GM23338 (cell line): ENCODE measurements around the gene ANTXR2. TPM values are rescaled to one million over a fixed set of nuclear protein-coding genes. Genes with fewer than 3 reads are reported as not detected.

Experiments used
- ATAC-seq: fragments of 200-7000 bp; cut with Tn5 transposase; 3 replicates; pipeline ENCODE4 v1.9.1; 2020
- DNase-seq: peaks from one replicate; pipeline ENCODE4 v3.0.0-alpha.2; 2015; ENCODE audit warnings: low spot score
- H2AFZ ChIP-seq: fragments of 200-600 bp; sonication (generic); 2 replicates; pipeline ENCODE4 v1.8.0; 2016; ENCODE audit warnings: antibody characterized with exemption, mild to moderate bottlenecking, moderate library complexity
- H3F3A ChIP-seq: fragments of 200-600 bp; sonication (generic); replicated peaks from 2 replicates; pipeline ENCODE4 v1.8.0; 2017; ENCODE audit warnings: antibody characterized with exemption, mixed run types, low read depth
- H3K27ac ChIP-seq: fragments of 200-600 bp; sonication (generic); 2 replicates; pipeline ENCODE4 v1.6.1; 2016; ENCODE audit warnings: low read depth
- H3K27me3 ChIP-seq: fragments of 200-600 bp; sonication (generic); 2 replicates; pipeline ENCODE4 v1.8.0; 2016; ENCODE audit warnings: mild to moderate bottlenecking, mixed run types, moderate library complexity; ENCODE audit not compliant: insufficient read depth
- H3K36me3 ChIP-seq: fragments of 200-600 bp; sonication (generic); 2 replicates; pipeline ENCODE4 v1.8.0; 2016; ENCODE audit warnings: mild to moderate bottlenecking; ENCODE audit not compliant: insufficient read depth
- H3K4me1 ChIP-seq: fragments of 200-600 bp; sonication (generic); 2 replicates; pipeline ENCODE4 v1.8.0; 2016; ENCODE audit warnings: mild to moderate bottlenecking, moderate library complexity; ENCODE audit not compliant: insufficient read depth
- H3K4me2 ChIP-seq: fragments of 200-600 bp; sonication (generic); 2 replicates; pipeline ENCODE4 v1.7.1; 2017; ENCODE audit warnings: mixed run types
- H3K4me3 ChIP-seq: fragments of 200-600 bp; sonication (generic); 2 replicates; pipeline ENCODE4 v1.6.1; 2016; ENCODE audit warnings: mixed run types
- H3K79me2 ChIP-seq: fragments of 200-600 bp; sonication (generic); replicated peaks from 2 replicates; pipeline ENCODE4 v1.8.0; 2017; ENCODE audit warnings: mild to moderate bottlenecking; ENCODE audit not compliant: insufficient read depth
- H3K9me2 ChIP-seq: fragments of 200-600 bp; sonication (generic); 2 replicates; pipeline ENCODE4 v1.8.0; 2017; ENCODE audit not compliant: insufficient read depth
- H4K20me1 ChIP-seq: fragments of 200-600 bp; sonication (generic); replicated peaks from 2 replicates; pipeline ENCODE4 v1.8.0; 2017; ENCODE audit warnings: mild to moderate bottlenecking; ENCODE audit not compliant: insufficient read depth
- H3K27ac Mint-ChIP-seq: 2 replicates; pipeline ENCODE4 v1.8.0; 2020; ENCODE audit warnings: inconsistent platforms, mild to moderate bottlenecking, moderate library complexity, mixed read lengths
- H3K27me3 Mint-ChIP-seq: 3 replicates; pipeline ENCODE4 v1.8.0; 2022; ENCODE audit warnings: low read depth, mild to moderate bottlenecking, moderate library complexity, mixed read lengths, inconsistent platforms; ENCODE audit not compliant: insufficient read depth, poor library complexity
- H3K36me3 Mint-ChIP-seq: 3 replicates; pipeline ENCODE4 v1.8.0; 2021; ENCODE audit warnings: low read depth, mild to moderate bottlenecking, inconsistent platforms, moderate library complexity, mixed read lengths
- H3K4me1 Mint-ChIP-seq: 3 replicates; pipeline ENCODE4 v1.8.0; 2020; ENCODE audit warnings: mild to moderate bottlenecking, inconsistent platforms, mixed read lengths
- H3K4me3 Mint-ChIP-seq: 3 replicates; pipeline ENCODE4 v1.8.0; 2021; ENCODE audit warnings: moderate library complexity, mild to moderate bottlenecking, inconsistent platforms, mixed read lengths
- H3K9me3 Mint-ChIP-seq: 3 replicates; pipeline ENCODE4 v1.8.0; 2020; ENCODE audit warnings: moderate library complexity, mild to moderate bottlenecking, inconsistent platforms, mixed read lengths
- CREB1 ChIP-seq: fragments of 250-450 bp; sonication (Bioruptor Pico); IDR thresholded peaks from 2 replicates; pipeline ENCODE4 v1.5.0; 2020; ENCODE audit warnings: low read depth, mild to moderate bottlenecking, moderate library complexity
- CTCF ChIP-seq, 2 experiments: fragments of 200-600 bp in 1 of 2; sonication (generic) in 1 of 2; conservative IDR thresholded peaks; 2 replicates each; pipeline versions ENCODE4 v1.5.1 to v1.6.1; 2016 to 2017; ENCODE audit warnings: antibody characterized with exemption in 2 of 2, low read depth in 2 of 2, mild to moderate bottlenecking in 2 of 2, moderate library complexity in 1 of 2
- ETS1 ChIP-seq: IDR thresholded peaks from 2 replicates; pipeline ENCODE4 v1.6.1; 2016; ENCODE audit warnings: antibody characterized with exemption
- EZH2 ChIP-seq: fragments of 200-600 bp; sonication (generic); IDR thresholded peaks from one replicate; pipeline ENCODE4 v1.8.0; 2017; ENCODE audit warnings: antibody characterized with exemption, mild to moderate bottlenecking, low read depth; ENCODE audit not compliant: unreplicated experiment
- JUNB ChIP-seq: IDR thresholded peaks from one replicate; pipeline ENCODE4 v1.6.1; 2016; ENCODE audit warnings: antibody characterized with exemption; ENCODE audit not compliant: unreplicated experiment
- NANOG ChIP-seq: IDR thresholded peaks from 2 replicates; pipeline ENCODE4 v1.6.1; 2016; ENCODE audit warnings: antibody characterized with exemption, borderline replicate concordance
- POLR2AphosphoS5 ChIP-seq: IDR thresholded peaks from 2 replicates; pipeline ENCODE4 v1.6.1; 2016; ENCODE audit warnings: antibody characterized with exemption, low read depth
- STAT1 ChIP-seq: IDR thresholded peaks from one replicate; pipeline ENCODE4 v1.6.1; 2016; ENCODE audit warnings: antibody characterized with exemption; ENCODE audit not compliant: unreplicated experiment
- ZNF114 ChIP-seq: fragments of 250-450 bp; sonication (Bioruptor Pico); IDR thresholded peaks from 2 replicates; pipeline ENCODE4 v1.5.0; 2020; ENCODE audit warnings: mild to moderate bottlenecking, moderate library complexity
- polyA plus RNA-seq: library from polyadenylated mRNA; unstranded; fragments of >200 nt; fragmentation: Nextera tagmentation; extraction: Ambion mirVana; gene quantifications from 2 replicates; pipeline ENCODE4 v1.2.1, GENCODE V29; 2016
- total RNA-seq: library from RNA; depleted of rRNA; stranded (reverse); fragments of >200 nt; shearing (Covaris generic); gene quantifications from 2 replicates; pipeline ENCODE4 v1.2.3, GENCODE V29; 2014

The ANTXR2 gene
- total and polyA plus RNA-seq, 2 experiments from 2014 or later: 2.0 to 5.3 TPM

- H3K9me3 Mint-ChIP-seq: no peaks in the 10 kb centered on the region
Measured at GRCh38 chr4:80053140-80053910, 19.7 kb downstream of the ANTXR2 start.

GRCh38 chr4:80049813-80050534 is 23.1 kb downstream of the ANTXR2 start:
- TF ChIP-seq STAT1 (no peak), CREB1 (CRISPR knock-in tag) (no peak), POLR2AphosphoS5 (no peak), NANOG (no peak), EZH2 (no peak), ZNF114 (CRISPR knock-in tag) (no peak)
- H3F3A ChIP-seq: no peaks in the 10 kb centered on the region
- H3K27ac ChIP-seq: no peak overlapping the region
- no peak overlapping the region for H3K4me3 ChIP-seq
- H2AFZ ChIP-seq: no peak overlapping the region
- peaks cover 2% of the 10 kb centered on the region; the same call in 1 of the 2 replicates for H3K9me2 ChIP-seq
- no peak overlapping the region for H3K4me3 Mint-ChIP-seq
- H3K36me3 ChIP-seq: no peaks in the 10 kb centered on the region
- H3K4me2 ChIP-seq: peak overlapping the region; percentile 4; the same call in 1 of the 2 replicates
- no peak overlapping the region; the same call in 1 of the 2 replicates for H3K27ac Mint-ChIP-seq
- no peak for DNase-seq
- peaks cover 2% of the 10 kb centered on the region for H3K27me3 Mint-ChIP-seq
- H3K4me1 Mint-ChIP-seq: peaks cover 44% of the 10 kb centered on the region
- peaks cover 36% of the 10 kb centered on the region for H3K4me1 ChIP-seq
- H3K79me2 ChIP-seq: no peaks in the 10 kb centered on the region
- no peak; the same call in 2 of the 3 replicates for ATAC-seq
- H3K27me3 ChIP-seq: no peaks in the 10 kb centered on the region
- no peaks in the 10 kb centered on the region for H3K36me3 Mint-ChIP-seq
- no peaks in the 10 kb centered on the region for H3K9me3 Mint-ChIP-seq
- no peaks in the 10 kb centered on the region for H4K20me1 ChIP-seq

More at GRCh38 chr4:80053140-80053910, 19.7 kb downstream of the ANTXR2 start:
- Histone ChIP-seq H3K27ac (no peak overlapping the region), H4K20me1 (no peaks in the 10 kb centered on the region), H3K27me3 (no peaks in the 10 kb centered on the region), H3F3A (no peaks in the 10 kb centered on the region), H3K36me3 (no peaks in the 10 kb centered on the region), H3K4me1 (peaks cover 36% of the 10 kb centered on the region), H3K79me2 (no peaks in the 10 kb centered on the region), H3K9me2 (peaks cover 2% of the 10 kb centered on the region; the same call in 1 of the 2 replicates), H3K4me3 (no peak overlapping the region), H2AFZ (no peak overlapping the region), H3K4me2 (no peak overlapping the region)
- H3K4me1 Mint-ChIP-seq: peaks cover 56% of the 10 kb centered on the region
- DNase-seq (no peak), ATAC-seq (no peak)
- no peak overlapping the region for H3K4me3 Mint-ChIP-seq
- no peak overlapping the region for H3K27ac Mint-ChIP-seq
- H3K36me3 Mint-ChIP-seq: no peaks in the 10 kb centered on the region
- H3K27me3 Mint-ChIP-seq: peaks cover 2% of the 10 kb centered on the region
- TF ChIP-seq EZH2 (no peak), CTCF (conservative IDR thresholded peaks at IDR 0.05; ENCODE audit: low read depth in 2 of 2) (no peak), JUNB (no peak), NANOG (no peak), STAT1 (no peak), POLR2AphosphoS5 (no peak), ZNF114 (CRISPR knock-in tag) (no peak), ETS1 (no peak)
